Measurements from ENCODE around the gene KRT39.

The KRT39 gene

GRCh38 chr17:40909755-40910154 lies 57.0 kb downstream of the KRT39 start:
- in situ Hi-C loops (cut with HindIII; ENCODE audit: low sequenced_read_pairs), result loop anchor here (25.0 kb wide), 1 partner anchor 628 kb away; the partner anchor contains the start of gene KRT19

- in situ Hi-C loops (cut with HindIII; ENCODE audit: low sequenced_read_pairs), result loop anchor here (25.0 kb wide), 1 partner anchor 628 kb away; the partner anchor contains the start of gene KRT19
These were observed 57.4 kb downstream of the KRT39 start for GRCh38 chr17:40909351-40909750.

Measured in endothelial cell of hepatic sinusoid (primary cell).